Type B pancreatic cell (in vitro differentiated cells): Measurements from ENCODE around the gene FUBP3. TPM values are rescaled to one million over a fixed set of nuclear protein-coding genes. Genes with fewer than 3 reads are reported as not detected.

ENCODE experiments used
- DNase-seq: peaks from one replicate; pipeline ENCODE4 v3.0.0; 2021; ENCODE audit warnings: mixed read lengths; ENCODE audit not compliant: unreplicated experiment; ENCODE audit errors: extremely low spot score
- H3K27ac Mint-ChIP-seq: 2 replicates; pipeline ENCODE4 v1.8.0; 2021; ENCODE audit warnings: mild to moderate bottlenecking, mixed read lengths
- H3K27me3 Mint-ChIP-seq: 2 replicates; pipeline ENCODE4 v1.8.0; 2021; ENCODE audit warnings: mixed read lengths
- H3K36me3 Mint-ChIP-seq: 2 replicates; pipeline ENCODE4 v1.8.0; 2021; ENCODE audit warnings: mixed read lengths
- H3K4me1 Mint-ChIP-seq: one replicate; pipeline ENCODE4 v1.8.0; 2021; ENCODE audit warnings: mixed read lengths; ENCODE audit not compliant: unreplicated experiment
- H3K4me3 Mint-ChIP-seq: 2 replicates; pipeline ENCODE4 v1.8.0; 2021; ENCODE audit warnings: mild to moderate bottlenecking, mixed read lengths
- H3K9me3 Mint-ChIP-seq: 2 replicates; pipeline ENCODE4 v1.8.0; 2021; ENCODE audit warnings: mixed read lengths
- CTCF ChIP-seq: fragments of 200-600 bp; sonication (generic); conservative IDR thresholded peaks from 2 replicates; pipeline ENCODE4 v1.5.0; 2021; ENCODE audit warnings: antibody characterized with exemption, mild to moderate bottlenecking
- total RNA-seq: library from RNA; stranded (reverse); gene quantifications from 2 replicates; pipeline ENCODE4 v1.2.1, GENCODE V29; 2021; ENCODE audit warnings: low replicate concordance

FUBP3 gene
- total RNA-seq, 1 donor from 2014 or later: 59.3 TPM

GRCh38 chr9:130632841-130633240 lies 53.5 kb downstream of the FUBP3 start:
- no peak for DNase-seq
- Mint-ChIP-seq H3K36me3 (peaks cover 4% of the 10 kb centered on the region), H3K4me1 (no peaks in the 10 kb centered on the region), H3K4me3 (no peak overlapping the region), H3K27ac (no peak overlapping the region), H3K9me3 (no peaks in the 10 kb centered on the region), H3K27me3 (no peaks in the 10 kb centered on the region)
- no peak for TF ChIP-seq CTCF

GRCh38 chr9:130633336-130634190 lies 54.2 kb downstream of the FUBP3 start:
- Mint-ChIP-seq H3K9me3 (no peaks in the 10 kb centered on the region), H3K4me1 (peaks cover 4% of the 10 kb centered on the region), H3K27ac (no peak overlapping the region), H3K4me3 (no peak overlapping the region), H3K27me3 (no peaks in the 10 kb centered on the region), H3K36me3 (peaks cover 7% of the 10 kb centered on the region)
- no peak for DNase-seq
- no peak for TF ChIP-seq CTCF

GRCh38 chr9:130634191-130634768 lies 54.9 kb downstream of the FUBP3 start:
- Mint-ChIP-seq H3K4me3 (no peak overlapping the region), H3K4me1 (peaks cover 11% of the 10 kb centered on the region), H3K27me3 (no peaks in the 10 kb centered on the region), H3K9me3 (no peaks in the 10 kb centered on the region), H3K27ac (no peak overlapping the region), H3K36me3 (peaks cover 13% of the 10 kb centered on the region)
- DNase-seq: no peak
- TF ChIP-seq CTCF: no peak

GRCh38 chr9:130634801-130635200 lies 55.4 kb downstream of the FUBP3 start:
- peaks cover 13% of the 10 kb centered on the region for H3K36me3 Mint-ChIP-seq

GRCh38 chr9:130635306-130635705 lies 55.9 kb downstream of the FUBP3 start:
- no peak overlapping the region for H3K27ac Mint-ChIP-seq
- no peaks in the 10 kb centered on the region for H3K27me3 Mint-ChIP-seq
- TF ChIP-seq CTCF: no peak
- H3K9me3 Mint-ChIP-seq: no peaks in the 10 kb centered on the region
- peaks cover 13% of the 10 kb centered on the region for H3K4me1 Mint-ChIP-seq
- peaks cover 13% of the 10 kb centered on the region for H3K36me3 Mint-ChIP-seq
- H3K4me3 Mint-ChIP-seq: no peak overlapping the region
- no peak for DNase-seq

More at GRCh38 chr9:130634801-130635200, 55.4 kb downstream of the FUBP3 start:
- no peaks in the 10 kb centered on the region for H3K9me3 Mint-ChIP-seq
- no peak for TF ChIP-seq CTCF
- no peak overlapping the region for H3K27ac Mint-ChIP-seq
- H3K27me3 Mint-ChIP-seq: no peaks in the 10 kb centered on the region
- H3K4me3 Mint-ChIP-seq: no peak overlapping the region
- DNase-seq: no peak
- H3K4me1 Mint-ChIP-seq: peaks cover 13% of the 10 kb centered on the region
